DOHH2 (cell line): ENCODE measurements around the gene SPATA13.

Experiments
- H3F3A ChIP-seq: fragments of 200-600 bp; sonication (generic), shearing (Covaris generic); 2 replicates; pipeline ENCODE4 v1.6.0; 2016; ENCODE audit warnings: antibody characterized with exemption, mild to moderate bottlenecking; ENCODE audit not compliant: control insufficient read depth, insufficient read depth
- H3K27ac ChIP-seq: fragments of 200-600 bp; sonication (generic); 2 replicates; pipeline ENCODE4 v1.5.1; 2014; ENCODE audit warnings: low read depth, mild to moderate bottlenecking, low read length, moderate library complexity
- H3K27me3 ChIP-seq: fragments of 200-600 bp; sonication (generic); 2 replicates; pipeline ENCODE4 v1.6.1; 2014; ENCODE audit warnings: mild to moderate bottlenecking, low read length, mixed read lengths; ENCODE audit not compliant: control insufficient read depth
- H3K36me3 ChIP-seq: fragments of 200-600 bp; sonication (generic); 2 replicates; pipeline ENCODE4 v1.6.1; 2014; ENCODE audit warnings: mild to moderate bottlenecking, low read length, moderate library complexity, mixed read lengths; ENCODE audit not compliant: control insufficient read depth
- H3K4me1 ChIP-seq: fragments of 200-600 bp; sonication (generic); 2 replicates; pipeline ENCODE4 v1.6.1; 2014; ENCODE audit warnings: mild to moderate bottlenecking, low read length, mixed read lengths; ENCODE audit not compliant: control insufficient read depth
- H3K4me2 ChIP-seq: fragments of 200-600 bp; sonication (generic); 2 replicates; pipeline ENCODE4 v1.6.0; 2014; ENCODE audit warnings: mild to moderate bottlenecking, low read length, moderate library complexity
- H3K4me3 ChIP-seq: fragments of 200-600 bp; sonication (generic); 2 replicates; pipeline ENCODE4 v1.5.1; 2014; ENCODE audit warnings: mild to moderate bottlenecking, low read length, mixed read lengths
- H3K79me2 ChIP-seq: fragments of 200-600 bp; sonication (generic); 2 replicates; pipeline ENCODE4 v1.6.1; 2014; ENCODE audit warnings: mild to moderate bottlenecking, low read length, mixed read lengths; ENCODE audit not compliant: control insufficient read depth
- H3K9me2 ChIP-seq: fragments of 200-600 bp; sonication (generic); replicated peaks from 2 replicates; pipeline ENCODE4 v1.6.1; 2014; ENCODE audit warnings: mild to moderate bottlenecking, low read length, mixed read lengths; ENCODE audit not compliant: control insufficient read depth
- H3K9me3 ChIP-seq: fragments of 200-600 bp; sonication (generic); 2 replicates; pipeline ENCODE4 v1.6.1; 2014; ENCODE audit warnings: antibody characterized with exemption, low read length, mixed read lengths; ENCODE audit not compliant: control insufficient read depth, insufficient read depth
- H4K20me1 ChIP-seq: fragments of 200-600 bp; sonication (generic); 2 replicates; pipeline ENCODE4 v1.6.0; 2014; ENCODE audit warnings: low read depth, mild to moderate bottlenecking, antibody characterized with exemption, low read length, moderate library complexity; ENCODE audit not compliant: control insufficient read depth, insufficient read depth
- CTCF ChIP-seq: fragments of 200-600 bp; sonication (generic); IDR thresholded peaks from one replicate; pipeline ENCODE4 v1.5.1; 2014; ENCODE audit warnings: antibody characterized with exemption, mild to moderate bottlenecking, low read depth, low read length; ENCODE audit not compliant: poor library complexity, severe bottlenecking
- EZH2phosphoT487 ChIP-seq: fragments of 200-600 bp; sonication (generic); IDR thresholded peaks from 2 replicates; pipeline ENCODE4 v1.6.1; 2017; ENCODE audit warnings: borderline replicate concordance, mild to moderate bottlenecking, antibody characterized with exemption, low read length, moderate library complexity, mixed read lengths

The SPATA13 gene

GRCh38 chr13:24145240-24145639, 15.3 kb upstream of the SPATA13 start:
- H3K79me2 ChIP-seq: no peaks in the 10 kb centered on the region
- H3F3A ChIP-seq: no peaks in the 10 kb centered on the region
- no peak overlapping the region for H3K4me3 ChIP-seq
- H3K27me3 ChIP-seq: 0 out of 2 replicates have a peak, but pooled peaks cover 3% of the 10 kb centered on the region
- no peak overlapping the region for H3K4me2 ChIP-seq
- no peaks in the 10 kb centered on the region for H3K9me3 ChIP-seq
- H3K4me1 ChIP-seq: peaks cover 7% of the 10 kb centered on the region
- no peaks in the 10 kb centered on the region for H3K9me2 ChIP-seq
- no peaks in the 10 kb centered on the region for H3K36me3 ChIP-seq
- no peaks in the 10 kb centered on the region for H4K20me1 ChIP-seq
- no peak for TF ChIP-seq EZH2phosphoT487
- TF ChIP-seq CTCF: no peak
- H3K27ac ChIP-seq: no peak overlapping the region

- Histone ChIP-seq H3K4me2 (no peak overlapping the region), H3K4me1 (peaks cover 7% of the 10 kb centered on the region), H3K79me2 (no peaks in the 10 kb centered on the region), H3K9me3 (no peaks in the 10 kb centered on the region), H3K4me3 (no peak overlapping the region), H3K27ac (no peak overlapping the region), H3K27me3 (0 out of 2 replicates have a peak, but pooled peaks cover 3% of the 10 kb centered on the region), H4K20me1 (no peaks in the 10 kb centered on the region), H3K36me3 (no peaks in the 10 kb centered on the region), H3K9me2 (no peaks in the 10 kb centered on the region), H3F3A (no peaks in the 10 kb centered on the region)
- TF ChIP-seq EZH2phosphoT487: no peak
- no peak for TF ChIP-seq CTCF
These were observed 14.8 kb upstream of the SPATA13 start for GRCh38 chr13:24145674-24146073.

- H3K9me2 ChIP-seq: no peaks in the 10 kb centered on the region
- H3F3A ChIP-seq: no peaks in the 10 kb centered on the region
- 0 out of 2 replicates have a peak, but pooled peaks cover 3% of the 10 kb centered on the region for H3K27me3 ChIP-seq
- no peak overlapping the region for H3K4me3 ChIP-seq
- H3K4me1 ChIP-seq: peaks cover 7% of the 10 kb centered on the region
- TF ChIP-seq EZH2phosphoT487 (no peak), CTCF (no peak)
- no peak overlapping the region for H3K27ac ChIP-seq
- no peaks in the 10 kb centered on the region for H4K20me1 ChIP-seq
- no peaks in the 10 kb centered on the region for H3K79me2 ChIP-seq
- no peaks in the 10 kb centered on the region for H3K9me3 ChIP-seq
- no peak overlapping the region for H3K4me2 ChIP-seq
- H3K36me3 ChIP-seq: no peaks in the 10 kb centered on the region
These were observed 13.5 kb upstream of the SPATA13 start for GRCh38 chr13:24146961-24147569.
